ENCODE results near the gene HELZ. TPM values are rescaled to one million over a fixed set of nuclear protein-coding genes. Genes with fewer than 3 reads are reported as not detected.

HELZ gene
- total and polyA plus RNA-seq, 2 experiments from 2014 or later: 32.7 to 77.2 TPM

DNA sequence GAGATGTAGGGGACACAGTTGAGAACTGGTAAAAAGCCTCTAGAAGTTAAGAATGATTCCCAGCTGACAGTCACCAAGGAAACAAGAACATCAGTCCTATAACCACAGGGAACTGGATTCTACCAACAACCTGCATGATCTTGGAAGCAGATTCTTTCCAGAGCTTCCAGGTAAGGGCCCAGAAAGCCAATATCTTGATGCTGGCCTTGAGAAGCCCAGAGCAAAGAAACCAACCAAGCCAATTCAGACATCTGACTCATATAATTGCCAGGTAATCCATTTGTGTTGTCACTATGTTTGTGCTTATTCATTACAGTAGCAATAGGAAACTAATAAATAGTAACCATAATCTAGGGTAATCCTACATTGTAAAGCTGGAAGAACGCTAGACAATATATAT lies 119.1 kb downstream of the HELZ start:
- H3K79me2 ChIP-seq: no peaks in the 10 kb centered on the region
- H3K9me3 ChIP-seq (ENCODE audit: low read depth): no peaks in the 10 kb centered on the region
- no peaks in the 10 kb centered on the region for H3K9me2 ChIP-seq (replicated peaks; ENCODE audit: insufficient read depth)
- no peaks in the 10 kb centered on the region for H4K20me1 ChIP-seq (ENCODE audit: insufficient read depth, poor library complexity, severe bottlenecking)
- no peaks in the 10 kb centered on the region for H3K4me1 ChIP-seq (ENCODE audit: insufficient read depth)
- no peak overlapping the region for H3K4me3 ChIP-seq
- TF ChIP-seq CTCF (IDR thresholded peaks at IDR 0.05; ENCODE audit: poor library complexity) (no peak), EZH2phosphoT487 (IDR thresholded peaks at IDR 0.05; ENCODE audit: low read depth, severe bottlenecking, unreplicated experiment) (no peak), EZH2 (IDR thresholded peaks at IDR 0.05; ENCODE audit: borderline replicate concordance) (no peak)
- H3K27me3 ChIP-seq: no peaks in the 10 kb centered on the region
- H3K27ac ChIP-seq: no peak overlapping the region
- H3K4me2 ChIP-seq: no peak overlapping the region
- no peaks in the 10 kb centered on the region for H3K36me3 ChIP-seq (replicated peaks; ENCODE audit: insufficient read depth, low read depth)
- WGBS (ENCODE audit: low lambda C conversion rate, missing lambda C conversion rate): 76% methylated on average over 1 of the region's 1 CpG
- no peak for DNase-seq (ENCODE audit: low spot score)
- no peak overlapping the region for H2AFZ ChIP-seq

DNA sequence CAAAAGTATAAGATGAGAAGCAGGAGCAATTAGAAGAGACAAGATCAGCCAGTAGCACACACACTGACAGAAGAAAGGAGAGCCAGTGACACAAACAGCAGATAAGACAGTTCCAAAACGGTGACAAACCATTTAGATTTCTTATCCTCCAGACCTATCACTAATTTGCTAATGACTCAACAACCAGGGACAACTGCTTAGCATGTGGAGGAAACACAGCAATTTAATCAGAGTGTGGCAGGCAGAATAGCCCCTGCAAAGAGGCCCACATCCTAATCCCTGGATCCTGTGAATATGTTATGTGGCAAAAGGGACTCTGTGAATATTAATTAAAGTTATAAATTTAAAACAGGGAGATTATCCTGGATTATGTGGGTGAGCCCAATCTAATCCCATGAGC lies 119.6 kb downstream of the HELZ start:
- no peaks in the 10 kb centered on the region for H3K4me1 ChIP-seq (ENCODE audit: insufficient read depth)
- H3K9me2 ChIP-seq (replicated peaks; ENCODE audit: insufficient read depth): no peaks in the 10 kb centered on the region
- no peaks in the 10 kb centered on the region for H3K79me2 ChIP-seq
- H3K27me3 ChIP-seq: no peaks in the 10 kb centered on the region
- no peak overlapping the region for H2AFZ ChIP-seq
- 0% methylated on average over 1 of the region's 1 CpG for WGBS (ENCODE audit: low lambda C conversion rate, missing lambda C conversion rate)
- no peak overlapping the region for H3K27ac ChIP-seq
- no peaks in the 10 kb centered on the region for H4K20me1 ChIP-seq (ENCODE audit: insufficient read depth, poor library complexity, severe bottlenecking)
- H3K4me2 ChIP-seq: no peak overlapping the region
- no peaks in the 10 kb centered on the region for H3K36me3 ChIP-seq (replicated peaks; ENCODE audit: insufficient read depth, low read depth)
- TF ChIP-seq EZH2phosphoT487 (IDR thresholded peaks at IDR 0.05; ENCODE audit: low read depth, severe bottlenecking, unreplicated experiment): no peak
- no peak for TF ChIP-seq EZH2 (IDR thresholded peaks at IDR 0.05; ENCODE audit: borderline replicate concordance)
- no peak for TF ChIP-seq CTCF (IDR thresholded peaks at IDR 0.05; ENCODE audit: poor library complexity)
- no peaks in the 10 kb centered on the region for H3K9me3 ChIP-seq (ENCODE audit: low read depth)
- DNase-seq (ENCODE audit: low spot score): no peak
- H3K4me3 ChIP-seq: no peak overlapping the region

- H3K79me2 ChIP-seq: no peaks in the 10 kb centered on the region
- H3K36me3 ChIP-seq (replicated peaks; ENCODE audit: insufficient read depth, low read depth): no peaks in the 10 kb centered on the region
- WGBS (ENCODE audit: low lambda C conversion rate, missing lambda C conversion rate): 82% methylated on average over 4 of the region's 4 CpGs
- H4K20me1 ChIP-seq (ENCODE audit: insufficient read depth, poor library complexity, severe bottlenecking): no peaks in the 10 kb centered on the region
- no peak for TF ChIP-seq EZH2 (IDR thresholded peaks at IDR 0.05; ENCODE audit: borderline replicate concordance)
- no peak for TF ChIP-seq CTCF (IDR thresholded peaks at IDR 0.05; ENCODE audit: poor library complexity)
- TF ChIP-seq EZH2phosphoT487 (IDR thresholded peaks at IDR 0.05; ENCODE audit: low read depth, severe bottlenecking, unreplicated experiment): no peak
- H3K4me1 ChIP-seq (ENCODE audit: insufficient read depth): no peaks in the 10 kb centered on the region
- no peak overlapping the region for H2AFZ ChIP-seq
- no peak overlapping the region for H3K4me3 ChIP-seq
- H3K9me3 ChIP-seq (ENCODE audit: low read depth): no peaks in the 10 kb centered on the region
- no peaks in the 10 kb centered on the region for H3K27me3 ChIP-seq
- DNase-seq (ENCODE audit: low spot score): no peak
- no peak overlapping the region for H3K4me2 ChIP-seq
- H3K9me2 ChIP-seq (replicated peaks; ENCODE audit: insufficient read depth): no peaks in the 10 kb centered on the region
- H3K27ac ChIP-seq: no peak overlapping the region
Observed at GRCh38 chr17:67124450-67125148, 120.4 kb downstream of the HELZ start.
